K562 (cell line): ENCODE results near the gene KCNH2. TPM values are rescaled to one million over a fixed set of nuclear protein-coding genes. Genes with fewer than 3 reads are reported as not detected.

Experiments
- AFF1 ChIP-seq, 2 experiments: fragments of 450-650 bp; IDR thresholded peaks; 2 replicates each; pipeline ENCODE4 v1.6.1; 2018; ENCODE audit warnings: mild to moderate bottlenecking in 2 of 2, low read depth in 1 of 2; ENCODE audit not compliant: partially characterized antibody in 2 of 2
- BCOR ChIP-seq: fragments of 450-650 bp; IDR thresholded peaks from 2 replicates; pipeline ENCODE4 v1.6.1; 2016
- DNMT1 ChIP-seq: fragments of 450-650 bp; IDR thresholded peaks from 2 replicates; pipeline ENCODE4 v1.6.1; 2016; ENCODE audit warnings: antibody characterized with exemption, mild to moderate bottlenecking
- EGR1 ChIP-seq: fragments of 450-650 bp; conservative IDR thresholded peaks from 2 replicates; pipeline ENCODE4 v1.6.1; 2017; ENCODE audit warnings: mild to moderate bottlenecking
- ETV6 ChIP-seq, 3 experiments: fragments of 150-350 bp in 1 of 3; sonication (generic) in 1 of 3; formaldehyde crosslinking in 1 of 3; IDR thresholded peaks; 2 replicates each; pipeline versions ENCODE4 v1.6.1 to v1.8.0; 2014 to 2022; ENCODE audit warnings: borderline replicate concordance in 2 of 3, low read depth in 2 of 3, antibody characterized with exemption in 1 of 3, low read length in 1 of 3, mild to moderate bottlenecking in 1 of 3, missing genetic modification reagents in 1 of 3
- FOXJ3 ChIP-seq: sonication (generic); formaldehyde crosslinking; IDR thresholded peaks from 2 replicates; pipeline ENCODE4 v1.4.0; 2020; ENCODE audit warnings: mild to moderate bottlenecking, missing genetic modification reagents
- MEF2A ChIP-seq: IDR thresholded peaks from 2 replicates; pipeline ENCODE4 v1.6.1; 2011; ENCODE audit warnings: low read depth, mild to moderate bottlenecking, low read length, moderate library complexity; ENCODE audit not compliant: control insufficient read depth
- MLLT1 ChIP-seq, 2 experiments: fragments of 450-650 bp; IDR thresholded peaks; 2 replicates each; pipeline ENCODE4 v1.6.1; 2016
- NFXL1 ChIP-seq: fragments of 450-650 bp; formaldehyde crosslinking; IDR thresholded peaks from 2 replicates; pipeline ENCODE4 v1.4.0; 2021; ENCODE audit warnings: mild to moderate bottlenecking
- RBM34 ChIP-seq: fragments of 200-400 bp; formaldehyde crosslinking; IDR thresholded peaks from 2 replicates; pipeline ENCODE4 v1.6.1; 2018; ENCODE audit warnings: low read length, borderline replicate concordance; ENCODE audit not compliant: insufficient read depth
- SMARCC2 ChIP-seq: fragments of 450-650 bp; IDR thresholded peaks from 2 replicates; pipeline ENCODE4 v1.6.1; 2017; ENCODE audit warnings: antibody characterized with exemption, moderate library complexity, mild to moderate bottlenecking, low read depth
- TEAD4 ChIP-seq, 2 experiments: sonication (generic) in 1 of 2; formaldehyde crosslinking in 1 of 2; IDR thresholded peaks; 2 replicates each; pipeline versions ENCODE4 v1.6.1 to v1.8.0; 2012 to 2022; ENCODE audit warnings: borderline replicate concordance in 1 of 2, inconsistent platforms in 1 of 2, low read length in 1 of 2, mild to moderate bottlenecking in 1 of 2, missing genetic modification reagents in 1 of 2
- THAP12 ChIP-seq: fragments of 250-450 bp; sonication (Bioruptor Pico); IDR thresholded peaks from 2 replicates; pipeline ENCODE4 v1.9.0; 2021; ENCODE audit warnings: mild to moderate bottlenecking, inconsistent platforms
- THRAP3 ChIP-seq: fragments of 450-650 bp; IDR thresholded peaks from 2 replicates; pipeline ENCODE4 v1.6.1; 2016; ENCODE audit warnings: mild to moderate bottlenecking, inconsistent platforms, borderline replicate concordance
- ZFP91 ChIP-seq: sonication (generic); formaldehyde crosslinking; IDR thresholded peaks from 2 replicates; pipeline ENCODE4 v1.8.0; 2022; ENCODE audit warnings: mild to moderate bottlenecking, missing genetic modification reagents
- ZNF239 ChIP-seq: fragments of 250-450 bp; sonication (Bioruptor Pico); IDR thresholded peaks from 2 replicates; pipeline ENCODE4 v1.4.0; 2020; ENCODE audit warnings: mild to moderate bottlenecking
- ZNF3 ChIP-seq: fragments of 250-450 bp; sonication (Bioruptor Pico); IDR thresholded peaks from 2 replicates; pipeline ENCODE4 v1.5.0; 2021; ENCODE audit warnings: mild to moderate bottlenecking, moderate library complexity
- ZNF583 ChIP-seq: fragments of 250-450 bp; sonication (Bioruptor Pico); IDR thresholded peaks from 2 replicates; pipeline ENCODE4 v1.4.0; 2020
- polyA plus RNA-seq, 8 experiments: library from polyadenylated mRNA; depleted of rRNA in 4 of 8; stranded (reverse) in 5 of 8; unstranded in 3 of 8; fragments of >200 nt; fragmentation: Nextera tagmentation in 2 of 8; fragmentation: Illumina TruSeq in 1 of 8; extraction: Ambion mirVana in 2 of 8; extraction: Trizol in 1 of 8; gene quantifications; 2 replicates each; pipeline versions ENCODE4 v1.2.1 to v1.2.3, GENCODE V29; 2011 to 2014; ENCODE audit warnings: inconsistent platforms in 1 of 8, missing spikeins in 1 of 8
- total RNA-seq, 7 experiments: library from RNA; depleted of rRNA in 6 of 7; stranded (reverse); fragments of >200 nt in 6 of 7; fragmentation: Illumina TruSeq in 2 of 7; extraction: Trizol in 2 of 7; gene quantifications; 2 replicates each; pipeline versions ENCODE4 v1.2.1 to v1.2.3, GENCODE V29; 2011 to 2021; ENCODE audit warnings: low replicate concordance in 1 of 7

The KCNH2 gene
- total and polyA plus RNA-seq, 9 of the 15 experiments (the other 6 are each of a cell fraction or from before 2014, with no cell fraction given): 18.1 to 368 (median 218) TPM

- no peak for TF ChIP-seq NFXL1 (CRISPR knock-in tag)
- no peak for TF ChIP-seq DNMT1
- no peak for TF ChIP-seq THRAP3
- TF ChIP-seq BCOR: no peak; the same call in 1 of the 2 replicates
- peak; percentile 59 for TF ChIP-seq ZNF239 (CRISPR knock-in tag)
- TF ChIP-seq FOXJ3 (CRISPR knock-in tag): no peak
- 0 out of 2 replicates have a peak, but pooled peaks have one; percentile 18 for TF ChIP-seq ZFP91 (CRISPR knock-in tag)
- TF ChIP-seq MEF2A: no peak
- TF ChIP-seq RBM34: no peak
- no peak for TF ChIP-seq ZNF3 (CRISPR knock-in tag)
- TF ChIP-seq TEAD4 (IDR thresholded peaks at IDR 0.05; ENCODE audit: low read length): no peak
- TF ChIP-seq TEAD4 (CRISPR knock-in tag; IDR thresholded peaks at IDR 0.05; ENCODE audit: borderline replicate concordance): no peak
- TF ChIP-seq ETV6 (IDR thresholded peaks at IDR 0.05; ENCODE audit: borderline replicate concordance in 1 of 2, low read depth in 2 of 2, low read length in 1 of 2): no peak
- no peak for TF ChIP-seq ETV6 (CRISPR knock-in tag; IDR thresholded peaks at IDR 0.05; ENCODE audit: borderline replicate concordance)
- no peak for TF ChIP-seq THAP12 (CRISPR knock-in tag)
- no peak for TF ChIP-seq MLLT1 (IDR thresholded peaks at IDR 0.05)
- TF ChIP-seq SMARCC2: no peak
- no peak for TF ChIP-seq AFF1 (IDR thresholded peaks at IDR 0.05; ENCODE audit: low read depth in 1 of 2, partially characterized antibody in 2 of 2)
- TF ChIP-seq ZNF583 (CRISPR knock-in tag): peak; percentile 91
- no peak for TF ChIP-seq EGR1
Measured at GRCh38 chr7:150961510-150962289, 16.4 kb downstream of the KCNH2 start (continued).
